Activated CD4-positive, alpha-beta T cell treated with anti-CD3 and anti-CD28 coated beads, Interleukin-2, amount 10 ng/mL, durations not matched to agents 7 days and 5 days (primary cell): ENCODE data around the gene ZNF236. TPM values are rescaled to one million over a fixed set of nuclear protein-coding genes. Genes with fewer than 3 reads are reported as not detected.

Experiments
- CTCF ChIA-PET: fragments of 350-600 bp; sonication (Branson Sonifier 250); formaldehyde crosslinking; loops from one replicate; lab custom pipeline; 2021; ENCODE audit warnings: antibody characterized with exemption; lab: Charles Lee
- POLR2A ChIA-PET: fragments of 350-600 bp; sonication (Branson Sonifier 250); formaldehyde crosslinking; loops from one replicate; lab custom pipeline; 2021; ENCODE audit warnings: antibody characterized with exemption; lab: Charles Lee
- DNase-seq: peaks from one replicate; pipeline ENCODE4 v3.0.0-alpha.2; 2020
- H3K27ac Mint-ChIP-seq: one replicate; pipeline ENCODE4 v1.8.0; 2021; ENCODE audit warnings: mild to moderate bottlenecking, moderate library complexity, mixed read lengths
- H3K27me3 Mint-ChIP-seq: one replicate; pipeline ENCODE4 v1.8.0; 2021; ENCODE audit warnings: mixed read lengths
- H3K36me3 Mint-ChIP-seq: one replicate; pipeline ENCODE4 v1.8.0; 2021; ENCODE audit warnings: low read depth, mixed read lengths
- H3K4me1 Mint-ChIP-seq: one replicate; pipeline ENCODE4 v1.8.0; 2021; ENCODE audit warnings: mixed read lengths
- H3K4me3 Mint-ChIP-seq: one replicate; pipeline ENCODE4 v1.8.0; 2021; ENCODE audit warnings: mild to moderate bottlenecking, moderate library complexity, mixed read lengths
- H3K9me3 Mint-ChIP-seq: one replicate; pipeline ENCODE4 v1.8.0; 2021; ENCODE audit warnings: mixed read lengths
- total RNA-seq, 2 experiments: library from RNA; stranded (reverse); gene quantifications; one replicate each; pipeline ENCODE4 v1.2.3, GENCODE V29; 2021

ZNF236 gene
- total RNA-seq, 2 experiments from 2014 or later, result 23.9 to 27.7 TPM

DNA sequence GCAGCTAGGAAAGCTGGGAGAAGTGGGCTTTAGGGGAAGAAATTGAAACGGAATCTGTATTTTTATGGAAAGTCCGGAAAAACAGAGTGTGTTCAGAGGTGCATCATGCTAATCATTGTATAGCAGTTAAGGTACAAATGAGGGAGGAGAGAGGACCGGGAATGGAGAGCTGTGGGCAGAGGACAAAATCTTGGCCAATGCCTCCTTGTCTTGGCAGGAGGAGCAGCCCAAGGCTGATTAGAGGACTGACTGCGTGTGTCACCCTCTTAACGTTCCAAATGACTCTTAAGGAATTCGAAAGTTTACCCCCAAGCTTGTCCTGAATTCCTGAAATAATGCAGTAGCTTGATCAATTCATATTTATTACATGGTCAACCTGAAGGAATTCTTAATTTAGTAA is 81.0 kb downstream of the ZNF236 start:
- Mint-ChIP-seq H3K36me3 (peaks cover 30% of the 10 kb centered on the region), H3K27ac (no peak overlapping the region), H3K27me3 (no peaks in the 10 kb centered on the region), H3K4me3 (no peak overlapping the region), H3K4me1 (no peaks in the 10 kb centered on the region), H3K9me3 (no peaks in the 10 kb centered on the region)
- DNase-seq, result no peak
- ChIA-PET CTCF (no interaction called here), POLR2A (no interaction called here)

GRCh38 chr18:76905821-76906220 is 83.5 kb downstream of the ZNF236 start:
- H3K27me3 Mint-ChIP-seq, result no peaks in the 10 kb centered on the region
- no peak for DNase-seq
- H3K36me3 Mint-ChIP-seq, result peaks cover 33% of the 10 kb centered on the region
- no peaks in the 10 kb centered on the region for H3K9me3 Mint-ChIP-seq
- POLR2A ChIA-PET, result no interaction called here
- H3K4me1 Mint-ChIP-seq, result no peaks in the 10 kb centered on the region
- CTCF ChIA-PET, result interaction anchor here (2.2 kb wide), 1 partner anchor 103 kb away, joined by 7 read pairs; no protein-coding TSS in a partner anchor
- H3K27ac Mint-ChIP-seq, result no peak overlapping the region
- no peak overlapping the region for H3K4me3 Mint-ChIP-seq

DNA sequence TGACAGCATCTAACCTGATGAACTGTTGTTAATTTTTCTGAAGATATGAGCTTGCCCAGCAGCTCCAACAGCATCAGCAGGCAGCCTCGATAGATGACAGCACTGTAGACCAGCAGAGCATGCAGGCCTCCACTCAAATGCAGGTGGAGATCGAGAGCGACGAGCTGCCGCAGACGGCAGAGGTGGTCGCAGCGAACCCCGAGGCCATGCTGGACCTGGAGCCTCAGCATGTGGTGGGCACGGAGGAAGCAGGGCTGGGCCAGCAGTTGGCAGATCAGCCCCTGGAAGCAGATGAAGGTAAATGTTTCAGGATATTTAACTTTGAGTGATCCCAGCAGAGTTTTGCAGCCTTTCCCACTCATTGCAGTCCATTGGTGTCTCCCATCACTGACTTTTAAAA is 85.9 kb downstream of the ZNF236 start:
- Mint-ChIP-seq H3K4me1 (no peaks in the 10 kb centered on the region), H3K4me3 (no peak overlapping the region), H3K27ac (no peak overlapping the region), H3K36me3 (peaks cover 29% of the 10 kb centered on the region), H3K9me3 (no peaks in the 10 kb centered on the region), H3K27me3 (no peaks in the 10 kb centered on the region)
- no peak for DNase-seq
- ChIA-PET CTCF (no interaction called here), POLR2A (interaction anchor here (0.6 kb wide), 1 partner anchor 41 kb away, joined by 10 read pairs; no protein-coding TSS in a partner anchor)

- Mint-ChIP-seq H3K36me3 (peaks cover 34% of the 10 kb centered on the region), H3K4me1 (no peaks in the 10 kb centered on the region), H3K9me3 (no peaks in the 10 kb centered on the region), H3K27me3 (no peaks in the 10 kb centered on the region), H3K27ac (peak overlapping the region; percentile 57), H3K4me3 (no peak overlapping the region)
- DNase-seq, result no peak
- CTCF ChIA-PET, result no interaction called here
- POLR2A ChIA-PET, result no interaction called here
Observed at GRCh38 chr18:76909439-76909838, 87.1 kb downstream of the ZNF236 start.

DNA sequence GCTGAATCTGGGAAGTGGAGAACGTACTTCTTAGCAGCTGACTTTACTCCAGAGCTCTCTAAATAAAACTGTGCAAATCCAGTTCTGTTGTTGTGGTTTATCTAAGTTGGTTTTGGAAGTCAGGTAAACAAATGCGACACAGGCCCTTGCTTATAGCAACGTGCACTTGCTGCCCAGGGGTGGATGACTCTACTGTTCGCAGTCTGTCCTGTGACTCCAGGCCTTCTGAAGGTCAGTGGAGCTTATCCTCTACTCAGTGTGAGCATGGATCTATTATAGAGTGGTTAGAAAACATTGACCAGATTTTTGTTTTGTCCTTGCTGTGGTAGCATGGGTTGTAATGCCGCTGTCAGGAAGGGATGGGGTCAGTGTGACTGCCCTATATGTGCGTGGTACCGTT is 89.1 kb downstream of the ZNF236 start:
- Mint-ChIP-seq H3K4me3 (no peak overlapping the region), H3K9me3 (no peaks in the 10 kb centered on the region), H3K4me1 (no peaks in the 10 kb centered on the region), H3K27ac (no peak overlapping the region), H3K36me3 (peaks cover 34% of the 10 kb centered on the region), H3K27me3 (no peaks in the 10 kb centered on the region)
- ChIA-PET CTCF (no interaction called here), POLR2A (no interaction called here)
- no peak for DNase-seq

DNA sequence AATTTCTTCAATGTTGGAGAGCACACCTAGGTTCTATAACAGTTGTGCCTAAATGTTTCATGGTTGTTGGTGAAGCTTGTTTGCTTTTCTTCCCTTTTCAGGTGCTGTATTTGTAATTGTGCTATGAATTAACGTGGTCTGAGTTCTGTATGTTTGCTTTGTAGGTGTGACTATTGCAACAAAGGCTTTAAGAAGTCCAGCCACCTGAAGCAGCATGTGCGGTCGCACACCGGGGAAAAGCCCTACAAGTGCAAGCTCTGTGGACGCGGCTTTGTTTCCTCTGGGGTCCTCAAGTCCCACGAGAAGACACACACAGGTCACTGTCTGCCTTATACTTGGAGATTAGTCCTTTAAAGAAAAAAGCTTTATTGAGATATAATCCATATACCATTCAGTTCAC is 91.2 kb downstream of the ZNF236 start:
- Mint-ChIP-seq H3K4me1 (no peaks in the 10 kb centered on the region), H3K4me3 (no peak overlapping the region), H3K27me3 (no peaks in the 10 kb centered on the region), H3K27ac (no peak overlapping the region), H3K9me3 (no peaks in the 10 kb centered on the region), H3K36me3 (peaks cover 30% of the 10 kb centered on the region)
- DNase-seq, result no peak
- ChIA-PET CTCF (no interaction called here), POLR2A (no interaction called here)

DNA sequence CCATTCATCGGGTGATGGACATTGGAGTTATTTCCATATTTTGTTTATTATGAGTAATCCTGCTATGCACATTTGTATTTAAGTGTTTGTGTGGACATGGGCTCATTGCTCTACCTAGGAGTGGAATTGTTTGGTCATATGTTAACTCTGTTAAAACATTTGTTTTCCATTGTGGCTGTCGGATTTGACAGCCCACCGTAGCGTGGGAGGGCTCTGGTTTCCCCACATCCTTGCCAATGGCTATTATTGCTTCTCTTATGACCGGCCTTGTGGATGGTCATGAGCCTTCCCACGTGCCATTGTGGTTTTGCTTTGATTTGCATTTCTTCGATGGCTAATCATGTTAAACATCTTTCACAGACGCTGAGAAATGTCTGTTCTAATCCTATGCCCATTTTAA is 92.0 kb downstream of the ZNF236 start:
- no peaks in the 10 kb centered on the region for H3K9me3 Mint-ChIP-seq
- H3K27me3 Mint-ChIP-seq, result no peaks in the 10 kb centered on the region
- CTCF ChIA-PET, result no interaction called here
- no peak overlapping the region for H3K27ac Mint-ChIP-seq
- peaks cover 27% of the 10 kb centered on the region for H3K36me3 Mint-ChIP-seq
- POLR2A ChIA-PET, result no interaction called here
- H3K4me1 Mint-ChIP-seq, result no peaks in the 10 kb centered on the region
- H3K4me3 Mint-ChIP-seq, result no peak overlapping the region
- no peak for DNase-seq

- Mint-ChIP-seq H3K4me3 (no peak overlapping the region), H3K27me3 (no peaks in the 10 kb centered on the region), H3K9me3 (no peaks in the 10 kb centered on the region), H3K4me1 (no peaks in the 10 kb centered on the region), H3K27ac (no peak overlapping the region), H3K36me3 (peaks cover 27% of the 10 kb centered on the region)
- no peak for DNase-seq
- CTCF ChIA-PET, result no interaction called here
- POLR2A ChIA-PET, result no interaction called here
Observed at GRCh38 chr18:76914796-76915195, 92.4 kb downstream of the ZNF236 start.

DNA sequence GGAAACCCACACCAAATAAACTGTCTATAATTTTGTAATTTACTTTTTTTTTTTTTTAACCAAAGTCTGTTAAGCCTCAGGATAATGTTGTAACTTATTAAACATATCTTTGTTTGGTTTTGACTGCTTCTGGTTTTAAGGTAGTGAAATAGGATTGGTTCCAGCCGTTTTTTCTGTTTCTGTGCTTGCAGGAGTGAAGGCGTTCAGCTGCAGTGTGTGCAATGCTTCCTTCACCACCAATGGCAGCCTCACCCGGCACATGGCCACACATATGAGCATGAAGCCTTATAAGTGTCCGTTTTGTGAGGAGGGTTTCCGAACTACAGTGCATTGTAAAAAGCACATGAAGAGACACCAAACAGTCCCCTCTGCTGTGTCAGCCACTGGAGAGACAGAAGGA is 93.1 kb downstream of the ZNF236 start:
- Mint-ChIP-seq H3K27me3 (no peaks in the 10 kb centered on the region), H3K9me3 (no peaks in the 10 kb centered on the region), H3K27ac (no peak overlapping the region), H3K4me3 (no peak overlapping the region), H3K4me1 (no peaks in the 10 kb centered on the region), H3K36me3 (peaks cover 22% of the 10 kb centered on the region)
- no peak for DNase-seq
- ChIA-PET POLR2A (no interaction called here), CTCF (no interaction called here)

DNA sequence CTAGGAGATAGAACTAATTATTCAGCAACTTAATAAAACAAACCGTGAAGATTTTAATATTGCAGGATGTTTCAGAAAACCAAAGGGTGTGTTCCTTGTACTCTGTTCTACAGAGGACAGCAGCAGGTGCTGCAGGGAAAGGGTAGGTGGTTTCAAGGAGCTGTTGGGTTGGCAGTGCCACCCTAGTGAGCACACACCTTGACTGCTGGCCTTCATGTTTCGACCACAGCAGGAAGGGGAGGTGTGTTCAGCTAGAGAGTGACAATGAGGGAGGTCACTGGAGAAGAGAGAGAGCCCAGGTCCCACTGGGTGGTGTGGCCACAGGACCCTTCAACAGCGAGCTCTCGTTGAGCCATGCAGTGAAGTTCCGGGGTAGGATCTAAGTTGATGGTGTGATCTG is 98.6 kb downstream of the ZNF236 start:
- DNase-seq, result no peak
- H3K27me3 Mint-ChIP-seq, result no peaks in the 10 kb centered on the region
- H3K9me3 Mint-ChIP-seq, result no peaks in the 10 kb centered on the region
- POLR2A ChIA-PET, result no interaction called here
- peaks cover 33% of the 10 kb centered on the region for H3K36me3 Mint-ChIP-seq
- CTCF ChIA-PET, result interaction anchor here (1.1 to 2.5 kb wide), 4 partner anchors 54 to 132 kb away, joined by 3 to 7 read pairs (median 4); no protein-coding TSS in a partner anchor
- H3K4me3 Mint-ChIP-seq, result no peak overlapping the region
- H3K27ac Mint-ChIP-seq, result no peak overlapping the region
- H3K4me1 Mint-ChIP-seq, result peaks cover 14% of the 10 kb centered on the region

- Mint-ChIP-seq H3K9me3 (no peaks in the 10 kb centered on the region), H3K27me3 (no peaks in the 10 kb centered on the region), H3K4me3 (no peak overlapping the region), H3K36me3 (peaks cover 38% of the 10 kb centered on the region), H3K27ac (peak overlapping the region; percentile 37), H3K4me1 (peaks cover 14% of the 10 kb centered on the region)
- ChIA-PET POLR2A (no interaction called here), CTCF (interaction anchor here (0.6 to 2.5 kb wide), 4 partner anchors 14 to 207 kb away, joined by 3 to 7 read pairs (median 4); no protein-coding TSS in a partner anchor)
- DNase-seq, result peak; percentile 76
Observed at GRCh38 chr18:76922107-76922506, 99.8 kb downstream of the ZNF236 start.

- peaks cover 45% of the 10 kb centered on the region for H3K36me3 Mint-ChIP-seq
- no peak for DNase-seq
- no peaks in the 10 kb centered on the region for H3K27me3 Mint-ChIP-seq
- ChIA-PET POLR2A (no interaction called here), CTCF (no interaction called here)
- no peak overlapping the region for H3K4me3 Mint-ChIP-seq
- no peaks in the 10 kb centered on the region for H3K9me3 Mint-ChIP-seq
- no peak overlapping the region for H3K27ac Mint-ChIP-seq
- peaks cover 14% of the 10 kb centered on the region for H3K4me1 Mint-ChIP-seq
Observed at GRCh38 chr18:76923485-76924085, 101.2 kb downstream of the ZNF236 start.

DNA sequence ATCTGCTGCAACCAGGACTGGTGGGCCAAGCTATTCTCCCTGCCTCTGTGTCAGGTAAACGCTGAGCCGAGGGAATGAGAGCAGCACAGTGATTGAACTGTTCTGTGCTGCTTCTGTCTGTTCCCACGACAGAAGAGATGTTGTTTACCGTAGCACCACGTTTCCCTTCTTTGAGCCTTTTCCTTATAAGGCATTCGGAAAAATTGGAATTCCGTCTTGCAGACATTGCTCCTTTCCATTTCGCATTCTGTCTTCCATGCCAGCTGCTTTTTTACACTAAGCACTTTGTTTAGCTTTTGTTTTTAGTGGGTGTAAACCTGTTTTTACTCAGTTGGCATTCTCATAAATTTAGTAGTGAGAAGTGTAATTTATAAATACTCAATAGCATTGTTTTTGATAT is 103.1 kb downstream of the ZNF236 start:
- ChIA-PET CTCF (no interaction called here), POLR2A (no interaction called here)
- peaks cover 47% of the 10 kb centered on the region for H3K36me3 Mint-ChIP-seq
- no peak overlapping the region for H3K27ac Mint-ChIP-seq
- no peak for DNase-seq
- H3K4me1 Mint-ChIP-seq, result peaks cover 14% of the 10 kb centered on the region
- no peaks in the 10 kb centered on the region for H3K27me3 Mint-ChIP-seq
- no peak overlapping the region for H3K4me3 Mint-ChIP-seq
- no peaks in the 10 kb centered on the region for H3K9me3 Mint-ChIP-seq

GRCh38 chr18:76927223-76927725 is 104.9 kb downstream of the ZNF236 start:
- peaks cover 43% of the 10 kb centered on the region for H3K36me3 Mint-ChIP-seq
- H3K9me3 Mint-ChIP-seq, result no peaks in the 10 kb centered on the region
- no peak overlapping the region for H3K27ac Mint-ChIP-seq
- no peaks in the 10 kb centered on the region for H3K27me3 Mint-ChIP-seq
- DNase-seq, result no peak
- no peak overlapping the region for H3K4me3 Mint-ChIP-seq
- ChIA-PET POLR2A (no interaction called here), CTCF (no interaction called here)
- H3K4me1 Mint-ChIP-seq, result peaks cover 7% of the 10 kb centered on the region
